ENCODE data around the gene ZNF700. TPM values are rescaled to one million over a fixed set of nuclear protein-coding genes. Genes with fewer than 3 reads are reported as not detected.

The ZNF700 gene
- polyA plus RNA-seq, 1 donor (not counting 4 experiments of a cell fraction or from before 2014, with no cell fraction given) = 8.5 TPM

DNA sequence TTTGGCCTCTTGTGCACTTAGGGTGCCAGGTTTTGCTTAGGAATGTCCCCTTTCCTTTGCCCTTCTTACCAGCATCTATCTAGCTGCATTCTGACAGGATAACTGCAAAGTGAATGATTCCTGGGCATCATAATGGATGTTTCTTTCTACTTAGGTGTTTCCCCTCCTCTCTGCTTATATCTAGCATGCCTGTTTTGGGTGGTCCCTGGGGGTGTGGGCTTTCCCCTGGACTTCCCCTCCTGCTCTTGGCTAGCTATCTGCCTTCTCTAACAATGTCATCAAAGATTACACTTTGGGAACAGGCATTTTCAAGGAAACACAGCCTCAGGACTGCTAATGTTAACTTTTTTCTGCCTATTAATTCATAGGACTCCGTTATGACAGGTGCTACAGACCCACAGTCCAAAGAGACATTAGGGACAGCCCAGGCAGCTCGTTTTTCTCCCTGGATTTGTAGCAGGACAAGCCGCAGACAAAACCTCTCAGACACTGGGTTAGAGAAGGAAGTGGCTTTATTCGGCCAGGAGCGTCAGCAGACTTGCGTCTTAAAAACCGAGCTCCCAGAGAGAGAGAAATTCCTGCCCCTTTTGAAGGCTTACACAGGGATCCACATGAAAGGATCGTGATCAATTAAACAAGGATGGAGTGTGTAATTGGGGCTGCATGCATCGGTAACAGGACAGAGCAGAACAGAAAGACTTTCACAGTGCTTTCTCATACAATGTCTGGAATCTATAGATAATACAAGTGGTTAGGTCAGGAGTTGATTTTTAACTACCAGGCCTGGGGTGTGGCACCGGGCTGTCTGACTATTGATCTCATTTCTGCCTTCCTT, 17.3 kb downstream of the ZNF700 start:
- FAIRE-seq (no peak), DNase-seq (ENCODE audit: low read depth, low spot score) (no peak)
- no peaks in the 10 kb centered on the region for H3K4me1 ChIP-seq (ENCODE audit: control insufficient read depth, extremely low read depth, insufficient read depth, low read length)
- H3K27ac ChIP-seq (ENCODE audit: control insufficient read depth, insufficient read depth, low read length) = no peak overlapping the region
- no peak overlapping the region for H3K4me2 ChIP-seq (ENCODE audit: control insufficient read depth, extremely low read depth, insufficient read depth, low read depth, low read length)
- H3K9me1 ChIP-seq (ENCODE audit: control insufficient read depth, extremely low read depth, insufficient read depth, low read length) = no peaks in the 10 kb centered on the region
- dilution Hi-C loops (cut with MboI; ENCODE audit: extremely low pct_ligation_motif_present, low sequenced_read_pairs) = no loop called here
- H3K4me3 ChIP-seq (ENCODE audit: control insufficient read depth in 2 of 3, extremely low read depth in 1 of 3, insufficient read depth in 2 of 3, low read depth in 1 of 3, low read length in 3 of 3) = no peak overlapping the region
- no peak overlapping the region for H2AFZ ChIP-seq (ENCODE audit: control insufficient read depth, low read length)
- no peaks in the 10 kb centered on the region for H4K20me1 ChIP-seq (ENCODE audit: control insufficient read depth, extremely low read depth, insufficient read depth, low read length)
- H3K27me3 ChIP-seq (ENCODE audit: control insufficient read depth, extremely low read depth, insufficient read depth, low read length) = no peaks in the 10 kb centered on the region
- H3K9ac ChIP-seq (ENCODE audit: control insufficient read depth, extremely low read depth, insufficient read depth, low read length) = no peak overlapping the region
- H3K36me3 ChIP-seq (ENCODE audit: control insufficient read depth in 2 of 2, extremely low read depth in 1 of 2, insufficient read depth in 2 of 2, low read length in 2 of 2) = peaks cover 1 to 3% of the 10 kb centered on the region in 2 experiments
- no peak for TF ChIP-seq EZH2 (IDR thresholded peaks at IDR 0.05; ENCODE audit: low read length)
- TF ChIP-seq, protein P1, sequence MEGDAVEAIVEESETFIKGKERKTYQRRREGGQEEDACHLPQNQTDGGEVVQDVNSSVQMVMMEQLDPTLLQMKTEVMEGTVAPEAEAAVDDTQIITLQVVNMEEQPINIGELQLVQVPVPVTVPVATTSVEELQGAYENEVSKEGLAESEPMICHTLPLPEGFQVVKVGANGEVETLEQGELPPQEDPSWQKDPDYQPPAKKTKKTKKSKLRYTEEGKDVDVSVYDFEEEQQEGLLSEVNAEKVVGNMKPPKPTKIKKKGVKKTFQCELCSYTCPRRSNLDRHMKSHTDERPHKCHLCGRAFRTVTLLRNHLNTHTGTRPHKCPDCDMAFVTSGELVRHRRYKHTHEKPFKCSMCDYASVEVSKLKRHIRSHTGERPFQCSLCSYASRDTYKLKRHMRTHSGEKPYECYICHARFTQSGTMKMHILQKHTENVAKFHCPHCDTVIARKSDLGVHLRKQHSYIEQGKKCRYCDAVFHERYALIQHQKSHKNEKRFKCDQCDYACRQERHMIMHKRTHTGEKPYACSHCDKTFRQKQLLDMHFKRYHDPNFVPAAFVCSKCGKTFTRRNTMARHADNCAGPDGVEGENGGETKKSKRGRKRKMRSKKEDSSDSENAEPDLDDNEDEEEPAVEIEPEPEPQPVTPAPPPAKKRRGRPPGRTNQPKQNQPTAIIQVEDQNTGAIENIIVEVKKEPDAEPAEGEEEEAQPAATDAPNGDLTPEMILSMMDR (optimal IDR thresholded peaks at IDR 0.05 in 1 of 3, IDR thresholded peaks at IDR 0.05 in 1 of 3, conservative IDR thresholded peaks at IDR 0.05 in 1 of 3; ENCODE audit: extremely low read depth in 1 of 3, insufficient read depth in 2 of 3, low read length in 3 of 3) = no peak
- peaks cover 20% of the 10 kb centered on the region for H3K9me3 ChIP-seq (ENCODE audit: control insufficient read depth, low read depth, low read length)
- H3K79me2 ChIP-seq (ENCODE audit: control insufficient read depth, insufficient read depth, low read length) = peaks cover 30% of the 10 kb centered on the region

- Histone ChIP-seq H3K9ac (ENCODE audit: control insufficient read depth, extremely low read depth, insufficient read depth, low read length) (no peak overlapping the region), H3K36me3 (ENCODE audit: control insufficient read depth in 2 of 2, extremely low read depth in 1 of 2, insufficient read depth in 2 of 2, low read length in 2 of 2) (peaks cover 1 to 8% of the 10 kb centered on the region in 2 experiments), H2AFZ (ENCODE audit: control insufficient read depth, low read length) (no peak overlapping the region), H3K4me2 (ENCODE audit: control insufficient read depth, extremely low read depth, insufficient read depth, low read depth, low read length) (no peak overlapping the region), H3K4me3 (ENCODE audit: control insufficient read depth in 2 of 3, extremely low read depth in 1 of 3, insufficient read depth in 2 of 3, low read depth in 1 of 3, low read length in 3 of 3) (no peak overlapping the region), H3K27ac (ENCODE audit: control insufficient read depth, insufficient read depth, low read length) (no peak overlapping the region), H3K79me2 (ENCODE audit: control insufficient read depth, insufficient read depth, low read length) (peaks cover 26% of the 10 kb centered on the region), H3K27me3 (ENCODE audit: control insufficient read depth, extremely low read depth, insufficient read depth, low read length) (no peaks in the 10 kb centered on the region), H3K9me3 (ENCODE audit: control insufficient read depth, low read depth, low read length) (peaks cover 26% of the 10 kb centered on the region), H4K20me1 (ENCODE audit: control insufficient read depth, extremely low read depth, insufficient read depth, low read length) (no peaks in the 10 kb centered on the region), H3K4me1 (ENCODE audit: control insufficient read depth, extremely low read depth, insufficient read depth, low read length) (no peaks in the 10 kb centered on the region), H3K9me1 (ENCODE audit: control insufficient read depth, extremely low read depth, insufficient read depth, low read length) (no peaks in the 10 kb centered on the region)
- no peak for FAIRE-seq
- DNase-seq (ENCODE audit: low read depth, low spot score) = no peak
- TF ChIP-seq EZH2 (IDR thresholded peaks at IDR 0.05; ENCODE audit: low read length) = no peak
- TF ChIP-seq, protein P1 (optimal IDR thresholded peaks at IDR 0.05 in 1 of 3, IDR thresholded peaks at IDR 0.05 in 1 of 3, conservative IDR thresholded peaks at IDR 0.05 in 1 of 3; ENCODE audit: extremely low read depth in 1 of 3, insufficient read depth in 2 of 3, low read length in 3 of 3) = no peak
- dilution Hi-C loops (cut with MboI; ENCODE audit: extremely low pct_ligation_motif_present, low sequenced_read_pairs) = no loop called here
Observed at GRCh38 chr19:11942843-11943108, 17.9 kb downstream of the ZNF700 start.
